HCT116 (cell line): ENCODE data around the gene CA12. TPM values are rescaled to one million over a fixed set of nuclear protein-coding genes. Genes with fewer than 3 reads are reported as not detected.
"Not testable (repeated sequence)": the region's sequence is repeated elsewhere in the genome, so short reads cannot be mapped to it uniquely, and the experiment has no call there.

Source experiments
- ATAC-seq: fragments of 200-7000 bp; cut with Tn5 transposase; 2 replicates; pipeline ENCODE4 v1.9.1; 2020; ENCODE audit warnings: mild to moderate bottlenecking, moderate library complexity
- BruUV-seq: library from RNA; stranded (reverse); fragments of 400-500 nt; replicated peaks from 2 replicates; lab custom pipeline; 2021; lab: Mats Ljungman, UMichigan
- CTCF ChIA-PET: fragments of 300-600 bp; sonication (Branson Sonifier 250); formaldehyde crosslinking; loops from one replicate; lab custom pipeline; 2021; ENCODE audit warnings: antibody characterized with exemption; lab: Charles Lee
- POLR2A ChIA-PET: fragments of 300-600, 350-600 bp; sonication (Branson Sonifier 250); formaldehyde crosslinking; loops from one replicate; lab custom pipeline; 2021; ENCODE audit warnings: antibody characterized with exemption; lab: Charles Lee
- RAD21 ChIA-PET, 2 experiments: fragments of 300-600 bp; sonication (Branson Sonifier 250); formaldehyde crosslinking; loops; one replicate each; lab custom pipeline; 2023; ENCODE audit warnings: low total read pairs in 2 of 2; ENCODE audit not compliant: uncharacterized antibody in 2 of 2, unreplicated experiment in 2 of 2, low non-redundant PET in 1 of 2; lab: Charles Lee
- DNase-seq: peaks from one replicate; pipeline ENCODE4 v3.0.0-alpha.2; 2010; ENCODE audit warnings: low read depth, low spot score
- H2AFZ ChIP-seq: fragments of 200-600 bp; shearing (Covaris generic), sonication (generic); 2 replicates; pipeline ENCODE4 v1.6.1; 2017; ENCODE audit warnings: low read depth, mixed run types, mixed read lengths, antibody characterized with exemption, low read length; ENCODE audit not compliant: poor library complexity, severe bottlenecking
- H3K27ac ChIP-seq: 2 replicates; pipeline ENCODE4 v1.5.1; 2012; ENCODE audit warnings: low read depth, low read length
- H3K27me3 ChIP-seq: fragments of 200-600 bp; sonication (generic); 2 replicates; pipeline ENCODE4 v1.6.1; 2016; ENCODE audit warnings: mixed run types, low read length, mixed read lengths; ENCODE audit not compliant: insufficient read depth
- H3K36me3 ChIP-seq, 2 experiments: fragments of 200-500 bp in 1 of 2; fragments of 200-600 bp in 1 of 2; sonication (Bioruptor generic) in 1 of 2; sonication (generic) in 1 of 2; 2 replicates each; pipeline versions ENCODE4 v1.5.1 to v1.6.1; 2014 to 2016; ENCODE audit warnings: low read length in 2 of 2, inconsistent platforms in 1 of 2, mixed read lengths in 1 of 2, mixed run types in 1 of 2; ENCODE audit not compliant: insufficient read depth in 2 of 2, control insufficient read depth in 1 of 2
- H3K4me1 ChIP-seq, 2 experiments: fragments of 200-600 bp in 1 of 2; sonication (generic) in 1 of 2; 2 replicates each; pipeline versions ENCODE4 v1.5.1 to v1.6.1; 2012 to 2017; ENCODE audit warnings: low read length in 2 of 2, inconsistent platforms in 1 of 2, mild to moderate bottlenecking in 1 of 2, mixed read lengths in 1 of 2, mixed run types in 1 of 2, moderate library complexity in 1 of 2; ENCODE audit not compliant: insufficient read depth in 2 of 2, control insufficient read depth in 1 of 2
- H3K4me2 ChIP-seq: fragments of 200-600 bp; sonication (generic); 2 replicates; pipeline ENCODE4 v1.6.1; 2017; ENCODE audit warnings: mixed run types, low read length, mixed read lengths
- H3K4me3 ChIP-seq, 2 experiments: fragments of 200-600 bp in 1 of 2; sonication (generic) in 1 of 2; replicated peaks in 1 of 2; 2 replicates each; pipeline ENCODE4 v1.5.1; 2011 to 2016; ENCODE audit warnings: low read length in 2 of 2, control low read depth in 1 of 2, low read depth in 1 of 2, mild to moderate bottlenecking in 1 of 2, mixed read lengths in 1 of 2, mixed run types in 1 of 2
- H3K79me2 ChIP-seq: fragments of 200-600 bp; sonication (generic); 2 replicates; pipeline ENCODE4 v1.6.1; 2017; ENCODE audit warnings: mild to moderate bottlenecking, mixed run types, low read length, moderate library complexity, mixed read lengths; ENCODE audit not compliant: insufficient read depth
- H3K9ac ChIP-seq: fragments of 200-600 bp; sonication (generic); 2 replicates; pipeline ENCODE4 v1.6.1; 2016; ENCODE audit warnings: low read length, mixed read lengths
- H3K9me2 ChIP-seq: fragments of 200-600 bp; sonication (generic), shearing (Covaris generic); 2 replicates; pipeline ENCODE4 v1.6.1; 2017; ENCODE audit warnings: mixed run types, mild to moderate bottlenecking, moderate library complexity; ENCODE audit not compliant: insufficient read depth
- H3K9me3 ChIP-seq, 2 experiments: fragments of 200-500 bp in 1 of 2; fragments of 200-600 bp in 1 of 2; sonication (Bioruptor generic) in 1 of 2; sonication (generic) in 1 of 2; 2 replicates each; pipeline ENCODE4 v1.6.1; 2014 to 2017; ENCODE audit warnings: low read length in 2 of 2, mixed read lengths in 2 of 2, inconsistent platforms in 1 of 2, low read depth in 1 of 2, mild to moderate bottlenecking in 1 of 2, mixed run types in 1 of 2, moderate library complexity in 1 of 2; ENCODE audit not compliant: control insufficient read depth in 1 of 2, insufficient read depth in 1 of 2
- H4K20me1 ChIP-seq: fragments of 200-600 bp; sonication (generic), shearing (Covaris generic); 2 replicates; pipeline ENCODE4 v1.6.1; 2017; ENCODE audit warnings: mixed run types, mild to moderate bottlenecking, moderate library complexity; ENCODE audit not compliant: insufficient read depth
- CBX3 ChIP-seq: IDR thresholded peaks from 2 replicates; pipeline ENCODE4 v1.6.1; 2012; ENCODE audit warnings: low read depth
- EZH2 ChIP-seq: fragments of 200-600 bp; sonication (generic); IDR thresholded peaks from 2 replicates; pipeline ENCODE4 v1.6.1; 2017; ENCODE audit warnings: antibody characterized with exemption, mixed run types
- SP1 ChIP-seq: IDR thresholded peaks from 2 replicates; pipeline ENCODE4 v1.6.1; 2012; ENCODE audit warnings: low read depth
- YY1 ChIP-seq: IDR thresholded peaks from 2 replicates; pipeline ENCODE4 v1.6.1; 2011; ENCODE audit warnings: low read length, low read depth, moderate library complexity, mild to moderate bottlenecking; ENCODE audit not compliant: insufficient replicate concordance; ENCODE audit errors: extremely low read depth
- intact Hi-C: fragments of 100-400 bp; cut with micrococcal nuclease; formaldehyde crosslinking; loops from 2 replicates; pipeline ENCODE4 v1.10.0; 2022
- total RNA-seq: library from RNA; stranded (reverse); gene quantifications from one replicate; pipeline ENCODE4 v1.2.1, GENCODE V29; 2021; ENCODE audit not compliant: unreplicated experiment

Gene CA12
- total RNA-seq, 1 experiment from 2014 or later = 1.8 TPM

DNA sequence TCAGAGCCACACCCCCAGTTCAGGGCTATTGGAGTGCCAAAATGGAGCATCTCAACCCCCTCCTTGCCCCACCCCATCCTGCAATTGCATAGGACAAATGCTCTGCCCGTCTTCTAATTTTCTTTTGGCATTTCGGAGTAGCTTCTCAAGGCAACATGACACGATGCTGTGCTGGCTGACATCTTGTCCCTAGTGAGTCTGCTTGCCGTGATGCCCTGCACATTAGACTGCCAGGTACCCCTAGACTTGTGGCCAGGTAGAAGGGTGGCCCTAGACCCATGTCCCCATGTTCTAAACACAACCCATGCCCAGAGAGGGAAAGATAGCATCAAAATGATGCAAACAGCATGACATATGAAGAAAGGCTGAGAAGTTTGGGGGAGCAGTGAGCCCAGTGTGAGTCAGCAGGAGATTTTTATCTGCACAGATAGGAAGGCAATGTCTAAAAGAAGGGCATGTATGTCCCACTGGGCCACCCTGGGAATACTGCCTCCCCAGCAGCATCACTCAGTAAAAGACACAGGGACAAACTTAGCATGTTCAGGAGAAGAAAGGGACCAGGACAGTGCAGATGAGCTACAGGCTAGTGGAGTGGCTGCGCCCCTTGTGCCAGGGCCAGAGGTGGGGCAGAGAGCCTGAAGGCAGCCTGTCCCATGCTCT lies 36.8 kb downstream of the CA12 start:
- no peaks in the 10 kb centered on the region for H3K27me3 ChIP-seq
- H3K9me3 ChIP-seq = no peaks in the 10 kb centered on the region
- RAD21 ChIA-PET = no interaction called here
- CTCF ChIA-PET = no interaction called here
- no peak overlapping the region for H2AFZ ChIP-seq
- no peaks in the 10 kb centered on the region for H3K36me3 ChIP-seq
- no peaks in the 10 kb centered on the region for H4K20me1 ChIP-seq
- no peak overlapping the region for H3K27ac ChIP-seq
- ATAC-seq (no peak), DNase-seq (no peak)
- intact Hi-C loops = no loop called here
- no TSS peak for BruUV-seq
- no peaks in the 10 kb centered on the region for H3K9me2 ChIP-seq
- H3K9ac ChIP-seq = no peak overlapping the region
- no peak overlapping the region for H3K4me2 ChIP-seq
- TF ChIP-seq EZH2 = no peak
- TF ChIP-seq YY1 = no peak
- TF ChIP-seq CBX3 = no peak
- TF ChIP-seq SP1 = no peak
- POLR2A ChIA-PET = no interaction called here
- H3K79me2 ChIP-seq = no peaks in the 10 kb centered on the region
- no peak overlapping the region for H3K4me3 ChIP-seq
- H3K4me1 ChIP-seq = no peaks in the 10 kb centered on the region

DNA sequence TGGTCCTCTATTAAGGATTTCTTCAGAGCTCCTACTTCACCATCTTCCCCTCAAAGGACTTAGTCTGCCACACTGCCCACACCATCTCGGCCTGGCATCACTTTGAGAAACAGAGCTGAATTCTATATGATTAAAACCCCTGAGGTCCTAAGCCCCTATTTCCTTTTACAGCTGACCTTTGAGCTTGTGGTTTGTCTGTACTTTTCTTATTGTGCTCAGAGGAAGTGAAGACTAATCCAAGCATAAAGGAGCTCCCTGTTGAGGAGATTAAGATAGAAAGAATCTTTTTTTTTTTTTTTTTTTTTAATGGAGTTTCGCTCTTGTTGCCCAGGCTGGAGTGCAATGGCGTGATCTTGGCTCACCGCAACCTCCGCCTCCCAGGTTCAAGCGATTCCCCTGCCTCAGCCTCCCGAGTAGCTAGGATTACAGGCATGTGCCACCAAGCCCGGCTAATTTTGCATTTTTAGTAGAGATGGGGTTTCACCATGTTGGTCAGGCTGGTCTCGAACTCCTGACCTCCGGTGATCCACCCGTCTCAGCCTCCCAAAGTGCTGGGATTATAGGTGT lies 38.6 kb downstream of the CA12 start:
- H3K79me2 ChIP-seq, DNase-seq, H4K20me1 ChIP-seq, intact Hi-C loops, BruUV-seq, H3K9me3 ChIP-seq, H3K27me3 ChIP-seq, H3K4me2 ChIP-seq, H3K4me3 ChIP-seq, H3K4me1 ChIP-seq, POLR2A ChIA-PET, RAD21 ChIA-PET, H3K9ac ChIP-seq, H3K36me3 ChIP-seq, H3K27ac ChIP-seq, H3K9me2 ChIP-seq, H2AFZ ChIP-seq, CTCF ChIA-PET, ATAC-seq: not testable (repeated sequence)
